ENCODE measurements around the gene BABAM2.

The BABAM2 gene

DNA sequence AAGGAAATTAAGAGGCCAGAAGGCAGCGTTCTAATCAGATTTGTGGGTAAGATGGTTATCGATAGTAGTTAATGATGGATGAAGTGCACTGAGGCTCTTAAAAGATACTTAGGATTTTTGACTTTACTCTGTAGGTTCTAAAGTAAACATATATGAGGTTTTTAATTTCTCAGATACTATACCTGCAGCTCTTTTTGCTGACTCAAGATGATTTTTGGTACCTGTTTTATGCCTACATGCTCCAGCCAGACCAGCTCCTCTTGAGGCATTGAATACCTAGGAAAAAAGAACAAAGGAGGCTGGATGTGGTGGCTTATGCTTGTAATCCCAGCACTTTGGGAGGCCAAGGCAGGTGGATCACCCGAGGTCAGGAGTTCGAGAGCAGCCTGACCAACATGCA lies 260.5 kb downstream of the BABAM2 start:
- no peak for TF ChIP-seq EZH2phosphoT487 (conservative IDR thresholded peaks at IDR 0.05; ENCODE audit: low read length)
- TF ChIP-seq, protein P1, sequence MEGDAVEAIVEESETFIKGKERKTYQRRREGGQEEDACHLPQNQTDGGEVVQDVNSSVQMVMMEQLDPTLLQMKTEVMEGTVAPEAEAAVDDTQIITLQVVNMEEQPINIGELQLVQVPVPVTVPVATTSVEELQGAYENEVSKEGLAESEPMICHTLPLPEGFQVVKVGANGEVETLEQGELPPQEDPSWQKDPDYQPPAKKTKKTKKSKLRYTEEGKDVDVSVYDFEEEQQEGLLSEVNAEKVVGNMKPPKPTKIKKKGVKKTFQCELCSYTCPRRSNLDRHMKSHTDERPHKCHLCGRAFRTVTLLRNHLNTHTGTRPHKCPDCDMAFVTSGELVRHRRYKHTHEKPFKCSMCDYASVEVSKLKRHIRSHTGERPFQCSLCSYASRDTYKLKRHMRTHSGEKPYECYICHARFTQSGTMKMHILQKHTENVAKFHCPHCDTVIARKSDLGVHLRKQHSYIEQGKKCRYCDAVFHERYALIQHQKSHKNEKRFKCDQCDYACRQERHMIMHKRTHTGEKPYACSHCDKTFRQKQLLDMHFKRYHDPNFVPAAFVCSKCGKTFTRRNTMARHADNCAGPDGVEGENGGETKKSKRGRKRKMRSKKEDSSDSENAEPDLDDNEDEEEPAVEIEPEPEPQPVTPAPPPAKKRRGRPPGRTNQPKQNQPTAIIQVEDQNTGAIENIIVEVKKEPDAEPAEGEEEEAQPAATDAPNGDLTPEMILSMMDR (IDR thresholded peaks at IDR 0.05; ENCODE audit: insufficient read depth, low read length, poor library complexity, severe bottlenecking): no peak
- Histone ChIP-seq H3K4me3 (ENCODE audit: insufficient read depth, low read length, poor library complexity, severe bottlenecking) (no peak overlapping the region), H3K9me2 (replicated peaks; ENCODE audit: insufficient read depth, low read length) (no peaks in the 10 kb centered on the region), H3K27me3 (ENCODE audit: low read length) (no peaks in the 10 kb centered on the region), H3K79me2 (ENCODE audit: insufficient read depth, low read length) (no peaks in the 10 kb centered on the region), H4K20me1 (ENCODE audit: low read depth, low read length) (no peaks in the 10 kb centered on the region), H2AFZ (ENCODE audit: low read depth, low read length, severe bottlenecking) (no peak overlapping the region), H3F3A (ENCODE audit: insufficient read depth) (no peaks in the 10 kb centered on the region), H3K9ac (ENCODE audit: low read length) (no peak overlapping the region), H3K27ac (ENCODE audit: low read depth, low read length) (no peak overlapping the region), H3K36me3 (ENCODE audit: low read length) (no peaks in the 10 kb centered on the region), H3K4me2 (ENCODE audit: low read depth, low read length, poor library complexity, severe bottlenecking) (no peak overlapping the region), H3K9me3 (ENCODE audit: insufficient read depth, low read length) (peaks cover 6% of the 10 kb centered on the region; the same call in 1 of the 2 replicates)

DNA sequence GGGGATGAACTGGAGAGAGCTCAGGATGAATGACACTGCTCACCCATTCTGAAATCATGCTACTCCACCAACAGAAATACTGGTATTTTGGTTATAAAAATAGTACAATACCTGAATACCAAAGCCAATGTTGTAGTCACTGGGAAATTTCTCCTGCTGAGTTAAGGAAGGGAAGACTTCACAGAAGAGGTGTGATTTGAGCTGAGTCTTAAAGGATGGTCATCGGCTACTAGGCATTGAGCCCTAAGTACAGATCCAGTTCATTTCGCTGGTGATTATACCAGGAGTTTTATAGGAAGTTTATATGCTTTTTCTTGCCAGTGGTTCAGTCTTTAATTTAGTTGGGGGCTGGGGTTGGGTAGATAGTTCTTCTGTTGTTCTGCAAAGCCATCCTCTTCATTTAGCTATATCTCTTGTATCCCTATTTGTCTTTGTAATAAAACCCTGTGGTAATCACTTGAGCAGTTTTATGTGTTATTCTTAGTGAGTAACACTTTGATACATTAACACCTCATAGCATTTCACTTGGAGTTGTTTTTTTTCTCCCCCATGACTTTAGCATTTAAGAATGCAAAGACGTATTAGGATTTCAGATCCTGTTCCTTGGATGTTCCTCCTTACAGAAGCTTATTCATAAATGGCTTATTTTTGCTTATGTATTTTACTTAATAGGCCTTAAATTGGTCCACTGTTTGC lies 262.2 kb downstream of the BABAM2 start:
- TF ChIP-seq, protein P1 (IDR thresholded peaks at IDR 0.05; ENCODE audit: insufficient read depth, low read length, poor library complexity, severe bottlenecking): no peak
- TF ChIP-seq EZH2phosphoT487 (conservative IDR thresholded peaks at IDR 0.05; ENCODE audit: low read length): no peak
- peaks cover 6% of the 10 kb centered on the region; the same call in 1 of the 2 replicates for H3K9me3 ChIP-seq (ENCODE audit: insufficient read depth, low read length)
- no peak overlapping the region for H3K4me3 ChIP-seq (ENCODE audit: insufficient read depth, low read length, poor library complexity, severe bottlenecking)
- no peaks in the 10 kb centered on the region for H3K9me2 ChIP-seq (replicated peaks; ENCODE audit: insufficient read depth, low read length)
- H3K9ac ChIP-seq (ENCODE audit: low read length): no peak overlapping the region
- no peak overlapping the region for H2AFZ ChIP-seq (ENCODE audit: low read depth, low read length, severe bottlenecking)
- H3K79me2 ChIP-seq (ENCODE audit: insufficient read depth, low read length): no peaks in the 10 kb centered on the region
- H4K20me1 ChIP-seq (ENCODE audit: low read depth, low read length): no peaks in the 10 kb centered on the region
- no peaks in the 10 kb centered on the region for H3F3A ChIP-seq (ENCODE audit: insufficient read depth)
- H3K27me3 ChIP-seq (ENCODE audit: low read length): no peaks in the 10 kb centered on the region
- no peaks in the 10 kb centered on the region for H3K36me3 ChIP-seq (ENCODE audit: low read length)
- H3K27ac ChIP-seq (ENCODE audit: low read depth, low read length): no peak overlapping the region
- no peak overlapping the region for H3K4me2 ChIP-seq (ENCODE audit: low read depth, low read length, poor library complexity, severe bottlenecking)

DNA sequence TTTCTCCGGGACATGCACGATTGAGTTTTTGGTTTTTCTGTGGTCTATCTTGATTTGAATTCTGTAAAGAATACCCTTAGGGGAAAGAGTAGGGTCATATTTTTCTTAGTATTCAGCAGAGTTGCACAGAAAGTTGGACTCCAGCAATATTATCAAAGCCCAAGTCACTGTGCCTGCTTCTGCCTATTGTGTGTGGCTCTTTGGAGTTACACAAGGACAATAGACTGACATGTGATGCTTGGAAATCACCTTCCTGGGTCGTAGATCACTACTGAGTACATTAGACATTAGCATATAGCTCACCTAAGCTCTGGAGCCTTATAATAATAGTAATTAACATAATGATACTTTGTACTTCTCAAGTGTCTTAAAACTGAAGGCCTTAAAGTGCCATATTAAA lies 263.3 kb downstream of the BABAM2 start:
- H3K27me3 ChIP-seq (ENCODE audit: low read length): no peaks in the 10 kb centered on the region
- no peak overlapping the region for H3K27ac ChIP-seq (ENCODE audit: low read depth, low read length)
- H3K4me3 ChIP-seq (ENCODE audit: insufficient read depth, low read length, poor library complexity, severe bottlenecking): no peak overlapping the region
- H4K20me1 ChIP-seq (ENCODE audit: low read depth, low read length): no peaks in the 10 kb centered on the region
- no peaks in the 10 kb centered on the region for H3K36me3 ChIP-seq (ENCODE audit: low read length)
- no peak overlapping the region for H2AFZ ChIP-seq (ENCODE audit: low read depth, low read length, severe bottlenecking)
- peaks cover 6% of the 10 kb centered on the region; the same call in 1 of the 2 replicates for H3K9me3 ChIP-seq (ENCODE audit: insufficient read depth, low read length)
- H3K9me2 ChIP-seq (replicated peaks; ENCODE audit: insufficient read depth, low read length): no peaks in the 10 kb centered on the region
- H3K79me2 ChIP-seq (ENCODE audit: insufficient read depth, low read length): no peaks in the 10 kb centered on the region
- H3K9ac ChIP-seq (ENCODE audit: low read length): no peak overlapping the region
- TF ChIP-seq, protein P1 (IDR thresholded peaks at IDR 0.05; ENCODE audit: insufficient read depth, low read length, poor library complexity, severe bottlenecking): no peak
- no peak for TF ChIP-seq EZH2phosphoT487 (conservative IDR thresholded peaks at IDR 0.05; ENCODE audit: low read length)
- H3K4me2 ChIP-seq (ENCODE audit: low read depth, low read length, poor library complexity, severe bottlenecking): no peak overlapping the region
- H3F3A ChIP-seq (ENCODE audit: insufficient read depth): no peaks in the 10 kb centered on the region

Data from SU-DHL-6 (cell line).